GM13976 (cell line): Measurements from ENCODE around the gene SPR.

Source experiments
- DNase-seq: peaks from one replicate; pipeline ENCODE4 v3.0.0; 2012; ENCODE audit warnings: low spot score
- in situ Hi-C: fragments of 300-500 bp; cut with MboI; formaldehyde crosslinking; loops from one replicate; pipeline ENCODE4 v1.12.0; 2022; ENCODE audit warnings: low sequenced_read_pairs, mixed read lengths, inconsistent platforms; ENCODE audit not compliant: unreplicated experiment
- TF ChIP-seq, protein P1 (sequence below): IDR thresholded peaks from 2 replicates; pipeline ENCODE4 v1.5.1; 2012; ENCODE audit warnings: borderline replicate concordance, mild to moderate bottlenecking; ENCODE audit not compliant: insufficient read depth; ENCODE audit errors: extremely low read depth, missing control alignments, control extremely low read depth

The SPR gene

DNA sequence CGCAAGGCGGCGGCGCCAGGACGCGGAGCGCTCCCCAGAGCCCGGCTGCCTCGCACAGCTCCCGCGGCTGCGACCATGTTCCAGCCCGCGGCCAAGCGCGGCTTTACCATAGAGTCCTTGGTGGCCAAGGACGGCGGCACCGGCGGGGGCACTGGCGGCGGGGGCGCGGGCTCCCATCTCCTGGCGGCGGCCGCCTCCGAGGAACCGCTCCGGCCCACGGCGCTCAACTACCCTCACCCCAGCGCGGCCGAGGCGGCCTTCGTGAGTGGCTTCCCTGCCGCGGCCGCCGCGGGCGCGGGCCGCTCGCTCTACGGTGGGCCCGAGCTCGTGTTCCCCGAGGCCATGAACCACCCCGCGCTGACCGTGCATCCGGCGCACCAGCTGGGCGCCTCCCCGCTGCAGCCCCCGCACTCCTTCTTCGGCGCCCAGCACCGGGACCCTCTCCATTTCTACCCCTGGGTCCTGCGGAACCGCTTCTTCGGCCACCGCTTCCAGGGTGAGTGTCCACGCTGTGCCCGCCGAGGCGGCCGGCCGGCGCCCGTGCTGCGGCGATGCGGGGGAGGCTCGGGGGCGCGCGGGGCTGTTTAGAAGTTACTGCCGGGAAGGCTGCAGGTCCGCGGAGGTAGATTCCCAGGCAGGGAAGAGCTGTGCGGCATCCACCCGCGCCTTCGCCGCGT is 30.8 kb downstream of the SPR start:
- peak; percentile 52 for DNase-seq
- TF ChIP-seq, protein P1, sequence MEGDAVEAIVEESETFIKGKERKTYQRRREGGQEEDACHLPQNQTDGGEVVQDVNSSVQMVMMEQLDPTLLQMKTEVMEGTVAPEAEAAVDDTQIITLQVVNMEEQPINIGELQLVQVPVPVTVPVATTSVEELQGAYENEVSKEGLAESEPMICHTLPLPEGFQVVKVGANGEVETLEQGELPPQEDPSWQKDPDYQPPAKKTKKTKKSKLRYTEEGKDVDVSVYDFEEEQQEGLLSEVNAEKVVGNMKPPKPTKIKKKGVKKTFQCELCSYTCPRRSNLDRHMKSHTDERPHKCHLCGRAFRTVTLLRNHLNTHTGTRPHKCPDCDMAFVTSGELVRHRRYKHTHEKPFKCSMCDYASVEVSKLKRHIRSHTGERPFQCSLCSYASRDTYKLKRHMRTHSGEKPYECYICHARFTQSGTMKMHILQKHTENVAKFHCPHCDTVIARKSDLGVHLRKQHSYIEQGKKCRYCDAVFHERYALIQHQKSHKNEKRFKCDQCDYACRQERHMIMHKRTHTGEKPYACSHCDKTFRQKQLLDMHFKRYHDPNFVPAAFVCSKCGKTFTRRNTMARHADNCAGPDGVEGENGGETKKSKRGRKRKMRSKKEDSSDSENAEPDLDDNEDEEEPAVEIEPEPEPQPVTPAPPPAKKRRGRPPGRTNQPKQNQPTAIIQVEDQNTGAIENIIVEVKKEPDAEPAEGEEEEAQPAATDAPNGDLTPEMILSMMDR = no peak
- in situ Hi-C loops = no loop called here

DNA sequence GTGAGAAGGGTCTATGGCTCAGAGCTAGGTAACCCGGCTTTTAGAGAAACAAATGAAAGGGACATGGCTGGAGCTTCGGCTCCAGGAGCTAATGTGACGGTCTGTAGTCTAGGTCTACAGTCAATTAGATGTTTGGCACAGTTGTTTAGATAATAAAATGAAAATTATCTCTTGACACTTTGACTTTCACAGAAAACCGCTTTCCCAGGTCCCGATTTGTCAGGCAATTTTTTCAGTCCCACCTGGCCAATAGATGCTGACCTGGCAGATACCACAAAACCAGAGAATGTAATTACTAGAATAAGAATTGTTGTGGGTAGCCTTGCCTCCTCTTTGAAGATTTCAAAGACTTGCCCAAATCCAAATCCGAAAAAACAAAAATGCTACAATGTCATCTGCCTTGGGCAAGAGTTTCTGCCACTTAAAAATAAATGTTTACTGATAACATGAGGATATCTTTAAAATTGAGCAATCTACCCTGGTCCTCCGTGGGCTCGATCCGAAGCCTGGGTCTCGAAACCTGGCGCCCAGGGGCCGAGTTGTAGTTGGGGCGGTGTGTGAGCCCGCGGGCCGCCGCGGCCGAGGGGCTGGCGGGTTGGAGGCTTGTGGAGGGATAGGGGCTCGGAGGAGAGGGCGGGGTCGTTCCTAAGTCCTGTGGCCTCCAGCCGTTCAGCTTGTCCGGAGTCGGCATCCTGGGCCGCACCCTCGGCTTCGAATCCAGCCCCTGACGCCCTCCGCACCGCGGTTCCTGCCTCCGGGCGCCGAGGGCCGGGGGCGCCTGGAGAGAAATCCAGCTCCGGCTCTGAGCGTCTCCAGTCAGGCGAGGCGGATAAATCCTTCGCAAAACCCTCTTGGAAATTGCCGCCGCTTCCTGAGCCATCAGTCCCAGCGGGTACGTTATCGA is 32.5 kb downstream of the SPR start:
- in situ Hi-C loops = no loop called here
- TF ChIP-seq, protein P1 = no peak
- no peak for DNase-seq

DNA sequence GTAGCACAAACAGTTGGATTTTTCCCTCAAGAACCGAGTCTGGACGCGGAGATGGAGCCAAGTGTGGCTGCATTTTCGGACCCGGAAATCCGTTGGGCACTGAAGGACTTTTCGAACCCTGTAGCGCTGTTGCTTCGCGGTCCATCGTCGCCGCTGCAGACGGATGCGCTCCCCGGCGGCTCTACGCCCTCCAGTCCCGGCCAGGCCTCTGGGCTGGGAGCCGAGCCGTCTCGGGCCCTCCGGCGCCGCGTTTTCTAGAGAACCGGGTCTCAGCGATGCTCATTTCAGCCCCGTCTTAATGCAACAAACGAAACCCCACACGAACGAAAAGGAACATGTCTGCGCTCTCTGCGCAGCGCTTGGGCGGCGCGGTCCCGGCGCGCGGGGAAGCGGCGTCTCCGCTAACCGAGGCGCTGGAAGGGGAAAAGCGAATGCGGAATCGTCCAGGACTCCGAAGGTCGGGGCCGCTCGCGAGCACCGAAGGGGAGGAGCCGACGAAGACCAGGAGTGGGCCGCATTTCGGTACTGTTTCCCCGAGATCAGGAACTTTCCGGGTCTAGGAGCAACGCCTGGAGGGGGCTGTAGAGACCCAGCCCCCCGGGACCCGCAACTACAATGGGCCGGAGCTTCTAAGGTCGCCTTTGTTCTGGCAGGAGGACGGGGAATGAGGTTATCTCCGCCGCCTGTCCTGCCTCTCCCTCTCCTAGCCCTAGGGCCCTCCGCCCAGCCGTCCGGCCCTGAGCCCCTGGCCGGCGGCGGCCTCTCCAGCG is 33.3 kb downstream of the SPR start:
- in situ Hi-C loops = no loop called here
- DNase-seq = peak; percentile 49
- TF ChIP-seq, protein P1 = no peak

DNA sequence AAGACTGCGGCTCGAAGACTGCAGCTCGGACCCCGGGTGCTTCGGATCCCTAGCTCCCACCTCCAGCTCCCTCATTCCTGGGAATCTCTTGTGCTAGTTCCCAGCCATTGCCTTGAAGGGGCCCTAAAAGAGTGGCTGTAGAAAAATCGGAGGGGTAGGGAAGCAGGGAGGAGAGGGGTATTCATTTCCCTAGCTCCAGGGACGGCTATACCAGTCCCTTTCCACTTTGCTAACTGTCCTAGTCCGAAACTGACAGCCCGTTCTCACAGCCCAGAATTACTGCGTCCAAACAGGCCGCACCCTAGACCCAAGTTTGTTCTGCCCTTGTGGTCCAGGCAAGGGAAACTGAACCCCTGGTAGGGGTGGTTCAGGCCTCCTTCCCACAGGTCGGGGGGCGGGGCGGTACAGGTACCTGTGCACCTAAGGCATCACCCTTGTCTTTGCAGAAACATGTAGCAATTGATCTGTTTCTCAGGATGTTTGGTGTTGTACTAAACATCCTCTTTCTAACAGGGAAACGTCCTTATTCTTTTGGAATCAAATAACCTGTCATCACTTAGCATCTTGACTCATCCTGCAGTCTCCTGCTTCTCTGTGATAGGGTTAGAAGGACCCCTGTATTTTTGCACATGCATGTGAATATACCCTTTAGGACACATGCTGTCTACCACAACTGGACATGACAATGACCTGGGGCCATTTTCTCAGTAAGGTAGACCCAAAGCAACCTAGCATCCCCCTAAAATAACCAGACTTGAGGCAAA is 34.1 kb downstream of the SPR start:
- TF ChIP-seq, protein P1 = no peak
- DNase-seq = peak; percentile 24
- in situ Hi-C loops = no loop called here

DNA sequence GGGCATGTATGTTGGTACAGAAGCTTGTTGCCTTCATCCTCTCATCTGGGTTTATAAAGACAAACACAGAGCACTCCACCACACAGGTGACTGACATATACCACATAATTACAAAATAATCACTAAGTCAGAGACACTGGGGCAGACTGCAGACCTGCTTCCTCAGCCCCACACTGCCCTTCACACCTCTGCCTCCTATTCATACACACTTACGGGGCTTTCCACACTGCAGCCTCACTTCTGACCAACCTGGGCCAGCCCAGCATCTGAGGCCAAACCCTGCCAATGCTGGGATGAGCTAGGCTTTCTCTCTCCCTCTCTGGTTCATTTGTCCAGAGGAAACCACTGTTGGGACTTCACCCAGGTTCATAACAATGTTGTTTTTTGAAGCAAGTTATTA is 34.6 kb downstream of the SPR start:
- TF ChIP-seq, protein P1 = no peak
- in situ Hi-C loops = no loop called here
- peak; percentile 27 for DNase-seq

DNA sequence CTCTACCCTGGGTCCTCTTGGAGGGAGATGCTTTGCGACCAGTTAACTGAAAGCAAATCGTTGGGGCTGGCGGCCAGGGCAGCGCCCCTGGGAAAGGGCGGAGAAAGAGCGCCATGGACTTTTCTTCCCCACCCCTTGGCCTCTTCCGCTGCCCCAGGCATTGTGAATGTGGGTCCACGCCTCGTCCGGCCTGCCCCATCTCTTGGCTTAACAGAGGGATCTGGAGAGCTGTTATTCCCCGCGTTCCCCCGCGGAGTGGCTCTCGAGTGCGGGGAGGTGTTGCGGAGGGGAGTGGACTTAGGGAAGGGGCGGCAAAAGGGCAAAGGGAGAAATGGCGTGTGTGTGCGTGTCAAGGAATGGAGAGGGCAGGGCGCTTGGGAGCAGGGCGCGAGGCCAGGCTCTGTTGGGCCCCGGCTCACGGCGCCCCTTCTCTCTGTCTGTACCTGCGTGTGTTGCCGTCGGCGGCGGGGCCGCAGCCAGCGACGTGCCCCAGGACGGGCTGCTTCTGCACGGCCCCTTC is 36.7 kb downstream of the SPR start:
- TF ChIP-seq, protein P1 = no peak
- in situ Hi-C loops = no loop called here
- no peak for DNase-seq
